ENCODE data around the gene SIRT3.
A peak's percentile ranks its signal among the peaks of the same experiment; 100 is the strongest.

SIRT3 gene

GRCh38 chr11:227824-228379 lies 8.2 kb downstream of the SIRT3 start:
- no peak overlapping the region for H3K4me3 ChIP-seq (ENCODE audit: low read depth, low read length)
- TF ChIP-seq CTCF (conservative IDR thresholded peaks at IDR 0.05; ENCODE audit: low read depth, low read length): no peak
- DNase-seq (ENCODE audit: low read depth): no peak

DNA sequence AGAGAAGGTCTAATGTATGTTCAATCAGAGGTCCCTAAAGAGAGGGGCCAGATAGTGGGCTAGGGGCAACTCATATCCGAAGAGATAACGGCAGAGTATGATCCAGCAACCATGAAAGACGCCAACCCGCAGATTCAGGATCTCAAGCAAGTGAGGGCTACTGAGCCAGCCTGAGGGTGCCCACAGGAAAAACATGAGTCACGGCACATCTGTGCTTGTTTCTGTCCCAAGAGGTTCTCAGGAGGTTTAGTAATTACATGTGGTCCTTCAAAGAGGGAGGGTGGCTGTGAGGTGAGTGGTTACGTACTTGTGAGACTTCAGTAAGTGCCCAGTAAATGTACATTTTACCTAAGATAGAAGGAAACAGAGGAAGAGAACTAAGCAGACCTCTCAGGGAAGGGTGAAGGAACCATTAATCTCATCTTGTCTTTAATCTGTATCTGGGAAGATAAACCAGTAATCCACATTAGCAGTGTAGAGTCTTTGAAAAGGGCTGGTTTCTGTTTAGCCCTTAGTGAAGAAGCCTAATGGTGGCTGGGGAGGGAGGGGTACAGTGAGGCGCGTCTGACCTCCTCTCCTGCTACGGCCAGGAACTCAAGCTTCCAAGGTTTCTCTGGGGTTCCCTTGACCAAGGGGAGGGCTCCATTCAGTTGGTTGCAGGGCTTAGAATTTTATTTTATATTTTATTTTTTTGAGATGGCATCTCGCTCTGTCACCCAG lies 10.2 kb downstream of the SIRT3 start:
- no peak overlapping the region for H3K4me3 ChIP-seq (ENCODE audit: low read depth, low read length)
- TF ChIP-seq CTCF (conservative IDR thresholded peaks at IDR 0.05; ENCODE audit: low read depth, low read length): no peak
- DNase-seq (ENCODE audit: low read depth): peak; percentile 33

DNA sequence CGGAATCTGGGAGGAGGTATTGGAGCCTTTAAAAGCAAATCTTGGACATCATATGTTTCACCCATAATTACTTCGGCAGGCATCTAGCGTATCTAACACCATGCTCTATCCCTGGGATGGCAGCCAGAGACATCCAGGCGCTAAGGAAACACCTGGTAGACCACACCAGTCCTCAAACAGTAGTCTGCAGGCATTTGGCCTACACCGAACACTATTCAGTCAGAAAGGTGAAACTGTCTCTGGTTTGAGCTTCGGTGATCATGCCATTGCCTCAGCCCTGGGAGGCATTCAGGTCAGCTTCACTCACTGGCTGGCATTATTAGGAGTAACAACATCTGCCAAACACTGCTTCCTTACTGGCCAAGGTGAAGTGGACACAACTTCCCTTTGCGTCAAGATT lies 11.7 kb downstream of the SIRT3 start:
- H3K4me3 ChIP-seq (ENCODE audit: low read depth, low read length): no peak overlapping the region
- no peak for TF ChIP-seq CTCF (conservative IDR thresholded peaks at IDR 0.05; ENCODE audit: low read depth, low read length)
- no peak for DNase-seq (ENCODE audit: low read depth)

DNA sequence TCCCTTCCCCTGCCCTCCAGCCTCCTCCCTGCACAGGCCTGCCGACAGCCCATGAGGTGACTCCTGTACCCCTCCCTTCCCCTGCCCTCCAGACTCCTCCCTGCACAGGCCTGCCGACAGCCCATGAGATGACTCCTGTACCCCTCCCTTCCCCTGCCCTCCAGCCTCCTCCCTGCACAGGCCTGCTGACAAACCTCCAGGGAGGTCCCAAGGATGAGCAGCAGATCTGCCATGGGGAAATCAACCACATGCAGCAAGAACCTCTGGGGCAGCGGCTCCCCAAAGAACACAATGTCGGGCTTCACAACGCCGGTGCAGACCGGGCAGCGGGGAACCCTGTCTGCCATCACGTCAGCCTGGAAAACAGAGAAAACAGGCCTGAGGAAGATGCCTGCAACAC lies 12.3 kb downstream of the SIRT3 start:
- TF ChIP-seq CTCF (conservative IDR thresholded peaks at IDR 0.05; ENCODE audit: low read depth, low read length): no peak
- DNase-seq (ENCODE audit: low read depth): no peak
- no peak overlapping the region for H3K4me3 ChIP-seq (ENCODE audit: low read depth, low read length)

GRCh38 chr11:223026-223789 lies 12.9 kb downstream of the SIRT3 start:
- no peak for TF ChIP-seq CTCF (conservative IDR thresholded peaks at IDR 0.05; ENCODE audit: low read depth, low read length)
- no peak overlapping the region for H3K4me3 ChIP-seq (ENCODE audit: low read depth, low read length)
- DNase-seq (ENCODE audit: low read depth): no peak

DNA sequence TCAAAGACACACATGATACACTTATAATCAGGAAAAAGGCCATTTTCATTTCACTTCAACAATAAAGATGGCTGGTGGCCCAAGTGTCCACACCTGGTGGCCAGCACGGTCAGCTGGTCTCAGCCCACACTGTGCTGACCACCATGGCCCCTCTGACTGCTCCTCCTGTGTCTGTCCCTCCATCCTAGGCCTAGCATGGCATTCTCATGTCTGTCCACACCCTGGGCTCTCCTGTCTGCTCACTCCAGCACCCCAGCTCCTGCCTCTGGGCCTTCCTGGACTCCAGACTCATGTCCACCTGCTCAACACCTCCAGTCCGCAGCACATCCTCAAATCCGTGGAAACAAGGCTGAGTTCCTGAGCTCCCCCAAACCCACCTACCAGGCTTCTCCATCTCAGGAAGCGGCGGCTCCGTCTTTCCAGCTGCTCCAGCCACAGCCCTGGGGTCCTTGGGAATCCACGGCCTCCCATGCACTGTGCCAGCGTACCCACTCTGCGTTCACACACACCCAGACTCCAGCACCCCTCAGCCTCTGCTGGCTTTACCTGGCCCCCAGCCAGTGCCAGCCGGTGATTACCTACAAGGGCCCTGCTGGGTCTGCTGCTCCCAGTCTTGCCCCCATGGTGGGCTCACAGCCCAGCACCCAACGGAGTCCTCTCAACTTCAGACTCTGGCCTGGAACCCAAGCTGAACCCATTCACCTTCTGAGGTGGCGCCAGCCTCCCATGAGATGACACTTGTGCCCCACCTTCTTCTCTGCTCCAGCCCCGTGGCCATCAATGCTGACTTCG lies 13.9 kb downstream of the SIRT3 start:
- no peak for DNase-seq (ENCODE audit: low read depth)
- TF ChIP-seq CTCF (conservative IDR thresholded peaks at IDR 0.05; ENCODE audit: low read depth, low read length): no peak
- H3K4me3 ChIP-seq (ENCODE audit: low read depth, low read length): no peak overlapping the region
